Activated CD8-positive, alpha-beta memory T cell treated with anti-CD3 and anti-CD28 coated beads, Interleukin-2, amount 50 U/mL, for 48 hours (primary cell): ENCODE results near the gene SEC62.
A peak's percentile ranks its signal among the peaks of the same experiment; 100 is the strongest.

Source experiments
- DNase-seq: peaks from one replicate; pipeline ENCODE4 v3.0.0-alpha.2; 2020

Gene SEC62

GRCh38 chr3:169966428-169966950 lies at the start of gene SEC62:
SEC62 (plus strand) TSS chr3:169966807; CDS start chr3:169966823, 16 bp downstream.
- DNase-seq: peak; percentile 98

GRCh38 chr3:169923189-169923588 lies 43.4 kb upstream of the SEC62 start:
- no peak for DNase-seq

- DNase-seq: no peak
Measured at GRCh38 chr3:169923831-169924230, 42.8 kb upstream of the SEC62 start.

GRCh38 chr3:169929830-169930519 lies 36.6 kb upstream of the SEC62 start:
- DNase-seq: no peak

GRCh38 chr3:169930843-169931242 lies 35.8 kb upstream of the SEC62 start:
- DNase-seq: no peak

- no peak for DNase-seq
Measured at GRCh38 chr3:169931747-169932520, 34.7 kb upstream of the SEC62 start.

- no peak for DNase-seq
Measured at GRCh38 chr3:169939320-169939719, 27.3 kb upstream of the SEC62 start.

GRCh38 chr3:169939751-169940150 lies 26.9 kb upstream of the SEC62 start:
- DNase-seq: no peak

GRCh38 chr3:169940470-169941181 lies 26.0 kb upstream of the SEC62 start:
- DNase-seq: no peak

GRCh38 chr3:169945313-169945712 lies 21.3 kb upstream of the SEC62 start:
- DNase-seq: no peak

- no peak for DNase-seq
Measured at GRCh38 chr3:169946336-169946735, 20.3 kb upstream of the SEC62 start.

GRCh38 chr3:169948559-169949448 lies 17.8 kb upstream of the SEC62 start:
- no peak for DNase-seq

GRCh38 chr3:169952045-169952444 lies 14.6 kb upstream of the SEC62 start:
- no peak for DNase-seq

- DNase-seq: no peak
Measured at GRCh38 chr3:169953462-169954141, 13.0 kb upstream of the SEC62 start.

- DNase-seq: no peak
Measured at GRCh38 chr3:169954142-169954756, 12.4 kb upstream of the SEC62 start.

- DNase-seq: no peak
Measured at GRCh38 chr3:169955406-169955805, 11.2 kb upstream of the SEC62 start.

- DNase-seq: no peak
Measured at GRCh38 chr3:169964176-169964575, 2.4 kb upstream of the SEC62 start.

- DNase-seq: no peak
Measured at GRCh38 chr3:169965562-169966427, 812 bp upstream of the SEC62 start.

- DNase-seq: peak; percentile 69
Measured at GRCh38 chr3:169966951-169967915, 626 bp downstream of the SEC62 start.
